Gastrocnemius medialis (tissue), 4 donors: ENCODE measurements around the gene PRKN. TPM values are rescaled to one million over a fixed set of nuclear protein-coding genes. Genes with fewer than 3 reads are reported as not detected.

ENCODE experiments used
- ATAC-seq, 2 donors: fragments of 150-250 bp; one replicate each; pipeline ENCODE4 v1.9.1; 2016
- DNase-seq, 2 donors: peaks; one replicate each; pipeline ENCODE4 v3.0.0-alpha.2; 2019
- H3K27ac ChIP-seq, 4 donors: fragments of 200-600 bp; sonication (generic); 1 replicate in 1 of 4; 2 replicates in 3 of 4; pipeline ENCODE4 v1.5.1; 2016 to 2018; ENCODE audit warnings: mild to moderate bottlenecking in 2 of 4, moderate library complexity in 1 of 4
- H3K27me3 ChIP-seq, 3 donors: fragments of 200-600 bp; sonication (generic) in 2 of 3; 1 replicate in 1 of 3; 2 replicates in 2 of 3; pipeline versions ENCODE4 v1.5.1 to v1.6.0; 2016 to 2019; ENCODE audit warnings: mild to moderate bottlenecking in 1 of 3, moderate library complexity in 1 of 3
- H3K36me3 ChIP-seq, 2 donors: fragments of 200-600 bp; sonication (generic) in 1 of 2; one replicate each; pipeline ENCODE4 v1.5.1; 2017 to 2018
- H3K4me1 ChIP-seq, 2 donors: fragments of 200-600 bp; sonication (generic) in 1 of 2; one replicate each; pipeline ENCODE4 v1.5.1; 2016 to 2017; ENCODE audit warnings: mild to moderate bottlenecking in 2 of 2
- H3K4me3 ChIP-seq, 4 donors: fragments of 200-600 bp; sonication (generic) in 3 of 4; 1 replicate in 1 of 4; 2 replicates in 3 of 4; pipeline ENCODE4 v1.5.1; 2016 to 2019; ENCODE audit warnings: mild to moderate bottlenecking in 2 of 4
- H3K9me3 ChIP-seq, 3 donors: fragments of 200-600 bp; sonication (generic) in 2 of 3; 1 replicate in 1 of 3; 2 replicates in 2 of 3; pipeline ENCODE4 v1.5.1; 2016 to 2019
- CTCF ChIP-seq, 5 experiments: fragments of 450-650 bp in 3 of 5; fragments of 200-600 bp in 2 of 5; sonication (generic) in 2 of 5; IDR thresholded peaks in 4 of 5; conservative IDR thresholded peaks in 1 of 5; 1 replicate in 4 of 5; 2 replicates in 1 of 5; pipeline ENCODE4 v1.5.1; 2016 to 2019; ENCODE audit warnings: antibody characterized with exemption in 5 of 5, mild to moderate bottlenecking in 3 of 5, moderate library complexity in 3 of 5
- POLR2A ChIP-seq, 2 donors: fragments of 450-650 bp; IDR thresholded peaks; one replicate each; pipeline ENCODE4 v1.6.1; 2017; ENCODE audit warnings: antibody characterized with exemption in 2 of 2, mild to moderate bottlenecking in 2 of 2, moderate library complexity in 2 of 2
- in situ Hi-C, 4 donors: fragments of 200-750 bp; cut with MboI; loops; one replicate each; pipeline versions ENCODE4 v1.15.0 to v1.8.0; 2017; ENCODE audit warnings: low sequenced_read_pairs in 4 of 4
- intact Hi-C: fragments of 100-400 bp; cut with DNase I; formaldehyde crosslinking; loops from one replicate; pipeline ENCODE4 v1.15.1; 2023; ENCODE audit warnings: low total_unique reads
- total RNA-seq, 4 donors: library from RNA; depleted of rRNA; stranded (reverse); fragments of >200 nt; gene quantifications; one replicate each; pipeline versions ENCODE4 v1.1.0 to v1.2.3, GENCODE V29; 2016

The PRKN gene
- total RNA-seq, 4 donors from 2014 or later = 8.4 to 21.6 (median 13.7) TPM

- Histone ChIP-seq H3K4me3 (no peak overlapping the region), H3K9me3 (no peaks in the 10 kb centered on the region), H3K4me1 (no peaks in the 10 kb centered on the region), H3K27me3 (no peaks in the 10 kb centered on the region), H3K27ac (no peak overlapping the region), H3K36me3 (no peaks in the 10 kb centered on the region)
- no peak for TF ChIP-seq CTCF (IDR thresholded peaks at IDR 0.05 in 4 of 5, conservative IDR thresholded peaks at IDR 0.05 in 1 of 5)
- TF ChIP-seq POLR2A (IDR thresholded peaks at IDR 0.05) = no peak
- no peak for DNase-seq
- in situ Hi-C loops = no loop called here
- no peak for ATAC-seq
- intact Hi-C loops = no loop called here
These were observed 401.7 kb downstream of the PRKN start for GRCh38 chr6:162325826-162326225.

- DNase-seq = no peak
- in situ Hi-C loops (no loop called here), intact Hi-C loops (no loop called here)
- no peak overlapping the region for H3K4me3 ChIP-seq
- no peak overlapping the region for H3K27ac ChIP-seq
- H3K4me1 ChIP-seq = no peaks in the 10 kb centered on the region
- no peak for ATAC-seq
- no peaks in the 10 kb centered on the region for H3K27me3 ChIP-seq
- H3K36me3 ChIP-seq = no peaks in the 10 kb centered on the region
- no peaks in the 10 kb centered on the region for H3K9me3 ChIP-seq
- TF ChIP-seq POLR2A (IDR thresholded peaks at IDR 0.05) (no peak), CTCF (IDR thresholded peaks at IDR 0.05 in 4 of 5, conservative IDR thresholded peaks at IDR 0.05 in 1 of 5) (no peak)
These were observed 402.5 kb downstream of the PRKN start for GRCh38 chr6:162325051-162325450.

- in situ Hi-C loops = no loop called here
- Histone ChIP-seq H3K36me3 (no peaks in the 10 kb centered on the region), H3K9me3 (no peaks in the 10 kb centered on the region), H3K4me1 (no peaks in the 10 kb centered on the region), H3K27me3 (no peaks in the 10 kb centered on the region), H3K4me3 (no peak overlapping the region), H3K27ac (no peak overlapping the region)
- DNase-seq (no peak), ATAC-seq (no peak)
- intact Hi-C loops = no loop called here
- no peak for TF ChIP-seq CTCF (IDR thresholded peaks at IDR 0.05 in 4 of 5, conservative IDR thresholded peaks at IDR 0.05 in 1 of 5)
- no peak for TF ChIP-seq POLR2A (IDR thresholded peaks at IDR 0.05)
These were observed 412.3 kb downstream of the PRKN start for GRCh38 chr6:162315291-162315690.

- no peak for ATAC-seq
- Histone ChIP-seq H3K27me3 (no peaks in the 10 kb centered on the region), H3K27ac (no peak overlapping the region), H3K4me1 (no peaks in the 10 kb centered on the region), H3K4me3 (no peak overlapping the region), H3K9me3 (no peaks in the 10 kb centered on the region), H3K36me3 (no peaks in the 10 kb centered on the region)
- no peak for TF ChIP-seq POLR2A (IDR thresholded peaks at IDR 0.05)
- no peak for TF ChIP-seq CTCF (IDR thresholded peaks at IDR 0.05 in 4 of 5, conservative IDR thresholded peaks at IDR 0.05 in 1 of 5)
- intact Hi-C loops (no loop called here), in situ Hi-C loops (no loop called here)
- DNase-seq = no peak
These were observed 413.5 kb downstream of the PRKN start for GRCh38 chr6:162313922-162314660.

GRCh38 chr6:162307865-162308264 lies 419.7 kb downstream of the PRKN start:
- ATAC-seq (no peak), DNase-seq (no peak)
- no peak for TF ChIP-seq POLR2A (IDR thresholded peaks at IDR 0.05)
- no peak for TF ChIP-seq CTCF (IDR thresholded peaks at IDR 0.05 in 4 of 5, conservative IDR thresholded peaks at IDR 0.05 in 1 of 5)
- no peak overlapping the region for H3K27ac ChIP-seq
- no peaks in the 10 kb centered on the region for H3K27me3 ChIP-seq
- intact Hi-C loops (no loop called here), in situ Hi-C loops (no loop called here)
- H3K36me3 ChIP-seq = no peaks in the 10 kb centered on the region
- H3K4me3 ChIP-seq = no peak overlapping the region
- H3K4me1 ChIP-seq = no peaks in the 10 kb centered on the region
- no peaks in the 10 kb centered on the region for H3K9me3 ChIP-seq
